Karpas-422 (cell line): ENCODE results near the gene SLC6A6. TPM values are rescaled to one million over a fixed set of nuclear protein-coding genes. Genes with fewer than 3 reads are reported as not detected.
A peak's percentile ranks its signal among the peaks of the same experiment; 100 is the strongest.

Experiments
- DNase-seq: peaks from one replicate; pipeline ENCODE4 v3.0.0-alpha.2; 2015
- H2AFZ ChIP-seq: fragments of 200-600 bp; sonication (generic); 2 replicates; pipeline ENCODE4 v1.6.1; 2014; ENCODE audit warnings: antibody characterized with exemption, low read length, mixed read lengths
- H3K27ac ChIP-seq: fragments of 200-600 bp; sonication (generic); 2 replicates; pipeline ENCODE4 v1.5.1; 2014; ENCODE audit warnings: mild to moderate bottlenecking, low read length, moderate library complexity
- H3K27me3 ChIP-seq: fragments of 200-600 bp; sonication (generic); 2 replicates; pipeline ENCODE4 v1.6.1; 2014; ENCODE audit warnings: low read length, mixed read lengths
- H3K36me3 ChIP-seq: fragments of 200-600 bp; sonication (generic); 2 replicates; pipeline ENCODE4 v1.6.1; 2014; ENCODE audit warnings: low read length, mixed read lengths; ENCODE audit not compliant: insufficient read depth
- H3K4me1 ChIP-seq: fragments of 200-600 bp; sonication (generic); 2 replicates; pipeline ENCODE4 v1.6.1; 2014; ENCODE audit warnings: mild to moderate bottlenecking, low read length, mixed read lengths
- H3K4me2 ChIP-seq: fragments of 200-600 bp; sonication (generic); 2 replicates; pipeline ENCODE4 v1.6.1; 2014; ENCODE audit warnings: low read length, low read depth, mild to moderate bottlenecking; ENCODE audit not compliant: poor library complexity, severe bottlenecking
- H3K4me3 ChIP-seq: fragments of 200-600 bp; sonication (generic); 2 replicates; pipeline ENCODE4 v1.5.1; 2014; ENCODE audit warnings: mild to moderate bottlenecking, antibody characterized with exemption, low read length, mixed read lengths
- H3K79me2 ChIP-seq: fragments of 200-600 bp; sonication (generic); 2 replicates; pipeline ENCODE4 v1.6.1; 2014; ENCODE audit warnings: mild to moderate bottlenecking, low read length, mixed read lengths
- H3K9ac ChIP-seq: fragments of 200-600 bp; sonication (generic); 2 replicates; pipeline ENCODE4 v1.6.0; 2014; ENCODE audit warnings: low read length
- H3K9me2 ChIP-seq: fragments of 200-600 bp; sonication (generic), shearing (Covaris generic); replicated peaks from 2 replicates; pipeline ENCODE4 v1.6.0; 2014; ENCODE audit warnings: mild to moderate bottlenecking, low read length, moderate library complexity; ENCODE audit not compliant: insufficient read depth
- H3K9me3 ChIP-seq: fragments of 300-700, 200-600 bp; sonication (generic); 2 replicates; pipeline ENCODE4 v1.6.1; 2014; ENCODE audit warnings: low read length, mixed read lengths
- H4K20me1 ChIP-seq: fragments of 200-600 bp; sonication (generic); 2 replicates; pipeline ENCODE4 v1.6.1; 2014; ENCODE audit warnings: mild to moderate bottlenecking, antibody characterized with exemption, low read length, low read depth; ENCODE audit not compliant: insufficient read depth
- total RNA-seq: library from RNA; depleted of rRNA; stranded (reverse); fragments of >200 nt; shearing (Covaris generic); gene quantifications from 2 replicates; pipeline ENCODE4 v1.2.3, GENCODE V29; 2014; ENCODE audit warnings: low replicate concordance

SLC6A6 gene
- total RNA-seq, 1 experiment from 2014 or later, result 30.2 TPM

DNA sequence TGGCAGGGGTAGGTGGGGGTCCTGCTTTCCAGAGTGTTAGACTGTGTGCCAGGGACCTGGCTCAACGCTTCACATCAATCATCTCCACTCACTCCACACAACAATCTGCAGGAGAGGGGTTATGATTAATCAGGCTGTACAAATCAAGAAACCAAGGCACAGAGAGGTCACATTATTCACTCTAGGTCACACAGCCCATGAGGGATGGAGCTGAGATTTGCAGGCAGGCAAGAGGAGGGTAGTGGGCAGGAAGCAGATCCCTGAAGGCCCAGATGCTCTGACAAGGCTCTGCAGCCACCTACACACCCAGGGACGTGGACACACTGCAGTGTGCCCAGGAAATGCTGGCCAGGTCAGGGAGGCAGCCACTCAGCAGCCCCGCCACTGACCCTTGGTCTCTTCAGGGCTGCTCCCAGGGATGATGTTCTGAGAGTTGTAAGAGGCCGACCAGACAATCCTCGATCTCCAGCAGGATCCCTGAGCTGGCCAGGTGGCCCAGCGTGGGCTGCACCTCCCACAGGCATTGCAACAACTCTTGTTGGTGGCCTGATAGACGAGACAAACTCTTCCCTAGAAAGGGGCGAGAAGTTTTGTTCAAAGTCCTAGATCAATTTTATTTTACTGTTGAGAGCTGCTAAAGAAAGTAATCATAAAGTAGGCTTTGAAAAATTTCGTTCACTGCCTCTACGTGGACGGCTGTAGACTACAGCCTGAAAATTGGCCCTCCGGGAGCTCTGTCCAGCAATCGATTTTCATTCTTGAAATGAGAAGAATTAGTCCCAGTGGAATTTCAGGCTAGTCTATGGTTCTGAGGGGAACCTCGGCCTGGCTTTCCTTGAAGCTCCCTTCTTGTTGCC, 4.2 kb upstream of the SLC6A6 start:
- Histone ChIP-seq H3K79me2 (peaks cover 6% of the 10 kb centered on the region), H4K20me1 (0 out of 2 replicates have a peak, but pooled peaks cover 6% of the 10 kb centered on the region), H3K27me3 (no peaks in the 10 kb centered on the region), H3K4me2 (no peak overlapping the region), H3K9ac (no peak overlapping the region), H3K27ac (no peak overlapping the region), H3K36me3 (no peaks in the 10 kb centered on the region), H3K9me2 (no peaks in the 10 kb centered on the region), H2AFZ (no peak overlapping the region), H3K4me3 (no peak overlapping the region), H3K4me1 (peaks cover 22% of the 10 kb centered on the region), H3K9me3 (no peaks in the 10 kb centered on the region)
- no peak for DNase-seq

- DNase-seq, result peak; percentile 73
- no peak overlapping the region for H3K27ac ChIP-seq
- H3K9me3 ChIP-seq, result no peaks in the 10 kb centered on the region
- H3K79me2 ChIP-seq, result peaks cover 12% of the 10 kb centered on the region
- 0 out of 2 replicates have a peak, but pooled peaks cover 6% of the 10 kb centered on the region for H4K20me1 ChIP-seq
- H3K9ac ChIP-seq, result no peak overlapping the region
- no peak overlapping the region for H3K4me3 ChIP-seq
- H3K4me1 ChIP-seq, result peaks cover 20% of the 10 kb centered on the region
- no peaks in the 10 kb centered on the region for H3K9me2 ChIP-seq
- no peaks in the 10 kb centered on the region for H3K36me3 ChIP-seq
- no peaks in the 10 kb centered on the region for H3K27me3 ChIP-seq
- no peak overlapping the region for H2AFZ ChIP-seq
- no peak overlapping the region for H3K4me2 ChIP-seq
Measured at GRCh38 chr3:14398797-14399106, 3.7 kb upstream of the SLC6A6 start.

DNA sequence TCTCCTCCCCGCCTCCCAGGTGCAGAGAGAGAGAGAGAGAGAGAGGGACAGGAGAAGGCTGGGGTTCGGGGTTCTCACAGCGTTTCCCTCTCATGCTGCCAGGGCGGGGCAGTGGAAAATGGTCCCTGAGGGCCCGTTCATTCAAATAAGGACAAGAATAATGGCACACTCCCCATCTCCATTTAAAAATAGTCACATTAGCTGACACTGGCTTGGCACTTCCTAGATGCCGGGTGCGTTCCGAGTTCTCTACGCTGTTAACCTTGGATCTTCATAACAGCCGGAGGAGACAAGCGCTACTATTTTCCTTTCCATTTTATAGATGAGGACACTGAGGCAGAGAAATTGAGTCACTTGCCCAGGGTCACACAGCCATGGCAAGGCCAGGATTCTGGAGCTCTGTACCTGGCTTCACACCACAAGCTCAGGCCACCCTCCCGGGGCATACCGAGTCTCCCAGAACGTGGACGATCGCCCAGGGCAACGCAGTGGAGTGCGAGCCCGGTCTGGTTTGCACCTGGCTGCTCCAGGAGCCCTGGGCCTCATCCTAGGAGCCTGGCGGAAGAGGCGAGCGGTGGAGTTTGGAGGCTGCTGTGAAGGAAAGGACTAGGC, 608 bp upstream of the SLC6A6 start:
- peak overlapping the region; percentile 64 for H3K9ac ChIP-seq
- H3K4me1 ChIP-seq, result peaks cover 47% of the 10 kb centered on the region

GRCh38 chr3:14403619-14404155, 1.3 kb downstream of the SLC6A6 start:
- peak overlapping the region; percentile 80 for H3K4me3 ChIP-seq
- H2AFZ ChIP-seq, result no peak overlapping the region
- peak overlapping the region; percentile 81 for H3K27ac ChIP-seq
- peaks cover 62% of the 10 kb centered on the region for H3K79me2 ChIP-seq
- no peaks in the 10 kb centered on the region for H3K27me3 ChIP-seq
- H3K9me3 ChIP-seq, result no peaks in the 10 kb centered on the region
- peaks cover 5% of the 10 kb centered on the region for H3K36me3 ChIP-seq
- peak overlapping the region; percentile 98 for H3K4me2 ChIP-seq
- H4K20me1 ChIP-seq, result peaks cover 29% of the 10 kb centered on the region
- peak overlapping the region; percentile 89 for H3K9ac ChIP-seq
- no peaks in the 10 kb centered on the region for H3K9me2 ChIP-seq
- DNase-seq, result peak; percentile 55
- peaks cover 53% of the 10 kb centered on the region for H3K4me1 ChIP-seq

More for the DNA sequence above, 608 bp upstream of the SLC6A6 start:
- peak overlapping the region; percentile 98 for H3K4me2 ChIP-seq
- no peak for DNase-seq
- H3K27me3 ChIP-seq, result no peaks in the 10 kb centered on the region
- peak overlapping the region; percentile 92 for H2AFZ ChIP-seq
- H4K20me1 ChIP-seq, result peaks cover 29% of the 10 kb centered on the region
- H3K9me3 ChIP-seq, result no peaks in the 10 kb centered on the region
- no peaks in the 10 kb centered on the region for H3K9me2 ChIP-seq
- peaks cover 5% of the 10 kb centered on the region for H3K36me3 ChIP-seq
- peaks cover 43% of the 10 kb centered on the region for H3K79me2 ChIP-seq
- no peak overlapping the region for H3K27ac ChIP-seq
- peak overlapping the region; percentile 64 for H3K4me3 ChIP-seq

DNA sequence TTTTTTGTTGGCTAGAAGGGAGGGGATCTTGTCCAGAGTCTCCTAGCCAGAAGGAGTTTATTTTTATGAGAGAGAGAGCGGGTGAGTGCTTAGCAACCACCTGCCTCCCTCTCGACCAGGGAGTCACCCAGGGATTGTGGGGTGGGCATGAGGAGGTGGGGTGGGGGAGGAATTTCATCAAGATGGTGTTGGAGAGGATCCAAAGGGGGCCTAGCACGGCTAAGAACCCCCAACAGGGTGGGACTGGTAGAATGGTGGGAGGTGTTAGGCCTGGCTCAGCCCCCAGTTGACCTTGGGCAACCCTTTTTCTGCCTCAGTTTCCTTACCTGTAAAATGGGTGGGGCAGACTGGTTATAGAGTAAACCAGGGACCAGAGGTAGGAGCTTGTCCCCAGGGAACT, 1.8 kb downstream of the SLC6A6 start:
- DNase-seq, result no peak
- Histone ChIP-seq H3K27ac (peak overlapping the region; percentile 81), H3K4me2 (peak overlapping the region; percentile 98), H3K9me3 (no peaks in the 10 kb centered on the region), H3K4me1 (peaks cover 52% of the 10 kb centered on the region), H3K9me2 (no peaks in the 10 kb centered on the region), H4K20me1 (peaks cover 31% of the 10 kb centered on the region), H2AFZ (no peak overlapping the region), H3K27me3 (no peaks in the 10 kb centered on the region), H3K79me2 (peaks cover 66% of the 10 kb centered on the region), H3K36me3 (peaks cover 7% of the 10 kb centered on the region), H3K9ac (peak overlapping the region; percentile 89), H3K4me3 (peak overlapping the region; percentile 80)

- Histone ChIP-seq H3K4me3 (peak overlapping the region; percentile 80), H3K27me3 (no peaks in the 10 kb centered on the region), H3K9ac (peak overlapping the region; percentile 89), H3K4me1 (peaks cover 52% of the 10 kb centered on the region), H2AFZ (no peak overlapping the region), H3K27ac (peak overlapping the region; percentile 81), H3K4me2 (peak overlapping the region; percentile 98), H4K20me1 (peaks cover 36% of the 10 kb centered on the region), H3K9me3 (no peaks in the 10 kb centered on the region), H3K79me2 (peaks cover 72% of the 10 kb centered on the region), H3K36me3 (peaks cover 11% of the 10 kb centered on the region), H3K9me2 (no peaks in the 10 kb centered on the region)
- DNase-seq, result peak; percentile 62
Measured at GRCh38 chr3:14404631-14405359, 2.4 kb downstream of the SLC6A6 start.

DNA sequence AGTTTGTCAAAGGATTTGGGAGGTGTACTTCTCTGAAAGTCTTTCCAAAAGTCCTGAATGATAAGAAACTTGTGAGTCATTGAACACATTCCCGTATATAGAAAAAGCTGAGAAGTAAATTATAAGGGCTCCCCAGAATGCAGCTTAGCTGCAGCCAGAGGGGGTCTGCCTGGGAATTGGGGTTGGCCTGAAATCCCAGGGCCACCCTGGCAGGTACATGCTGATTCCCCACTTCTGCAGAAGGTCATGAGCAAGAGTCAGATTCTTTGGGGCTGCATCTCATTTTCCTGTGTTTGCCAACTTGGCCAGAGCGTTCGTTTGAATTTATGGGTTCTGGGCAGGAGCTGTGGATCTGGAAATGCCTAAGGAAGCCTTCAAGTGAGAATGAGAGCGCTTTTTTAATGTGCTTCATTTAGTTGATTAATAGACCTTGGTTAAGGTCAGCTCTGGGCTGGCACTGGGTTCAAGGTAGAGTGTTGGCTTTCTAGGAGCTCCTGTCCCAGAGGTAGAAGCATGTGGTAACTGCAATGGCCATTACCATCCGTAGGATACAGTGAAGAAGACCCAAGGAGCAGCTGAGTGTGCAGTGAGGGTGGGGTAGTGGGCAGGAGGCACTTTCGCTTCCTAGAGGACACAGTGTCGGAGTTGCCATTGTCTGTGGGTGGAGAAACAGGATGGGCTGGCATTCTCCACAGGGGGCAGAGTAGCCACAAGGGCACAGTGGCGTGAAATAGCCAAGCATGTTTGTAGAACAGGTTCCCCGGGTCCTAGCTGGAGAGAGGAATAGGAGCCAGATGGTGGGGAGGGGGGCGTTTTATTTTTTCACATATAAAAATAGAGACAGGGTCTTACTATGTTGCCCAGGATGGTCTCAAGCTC, 3.2 kb downstream of the SLC6A6 start:
- Histone ChIP-seq H3K4me3 (peak overlapping the region; percentile 80), H2AFZ (no peak overlapping the region), H3K9me2 (no peaks in the 10 kb centered on the region), H3K79me2 (peaks cover 80% of the 10 kb centered on the region), H3K27me3 (no peaks in the 10 kb centered on the region), H3K27ac (peak overlapping the region; percentile 81), H3K9ac (peak overlapping the region; percentile 89), H3K9me3 (no peaks in the 10 kb centered on the region), H3K4me1 (peaks cover 51% of the 10 kb centered on the region), H3K4me2 (peak overlapping the region; percentile 98), H3K36me3 (peaks cover 15% of the 10 kb centered on the region), H4K20me1 (peaks cover 41% of the 10 kb centered on the region)
- DNase-seq, result no peak
